ENCODE measurements around the gene IGSF9.

The IGSF9 gene

DNA sequence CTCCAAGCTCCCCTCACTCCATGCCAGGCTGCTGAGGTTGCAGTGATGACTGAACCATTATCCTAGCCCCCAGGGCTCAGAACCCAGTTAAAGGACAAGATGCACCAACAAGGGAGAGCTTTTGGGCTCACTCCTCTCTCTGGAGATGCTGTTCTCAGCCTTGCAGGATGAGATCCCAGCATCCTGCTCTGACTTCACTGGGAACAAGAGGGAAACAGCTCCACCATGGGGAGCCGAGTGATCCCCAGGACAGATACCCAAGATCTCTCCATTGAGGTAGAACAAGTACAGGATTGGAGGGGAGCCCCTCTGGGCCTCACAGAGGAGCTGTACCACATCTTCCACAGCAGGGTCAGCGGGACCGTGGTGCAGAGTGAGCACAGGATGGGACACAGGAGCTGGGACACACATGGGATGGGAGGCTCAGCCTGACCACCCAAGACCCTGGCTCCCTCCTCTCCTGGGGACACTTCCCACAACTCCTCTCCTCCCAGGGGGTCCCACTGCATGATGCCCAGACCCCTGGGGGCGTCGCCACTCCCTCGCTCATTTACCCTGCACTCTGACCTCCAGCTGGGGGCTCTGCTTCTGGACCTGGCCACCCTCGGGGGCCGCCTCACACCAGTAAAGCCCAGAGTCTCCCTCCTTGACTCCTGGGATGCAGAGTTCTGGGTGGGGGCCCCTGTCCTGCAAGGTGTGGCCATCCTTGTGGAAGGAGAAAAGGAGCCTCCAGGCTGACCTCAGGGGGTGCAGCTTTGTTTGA is 27.2 kb upstream of the IGSF9 start:
- DNase-seq (ENCODE audit: low spot score) = no peak

DNA sequence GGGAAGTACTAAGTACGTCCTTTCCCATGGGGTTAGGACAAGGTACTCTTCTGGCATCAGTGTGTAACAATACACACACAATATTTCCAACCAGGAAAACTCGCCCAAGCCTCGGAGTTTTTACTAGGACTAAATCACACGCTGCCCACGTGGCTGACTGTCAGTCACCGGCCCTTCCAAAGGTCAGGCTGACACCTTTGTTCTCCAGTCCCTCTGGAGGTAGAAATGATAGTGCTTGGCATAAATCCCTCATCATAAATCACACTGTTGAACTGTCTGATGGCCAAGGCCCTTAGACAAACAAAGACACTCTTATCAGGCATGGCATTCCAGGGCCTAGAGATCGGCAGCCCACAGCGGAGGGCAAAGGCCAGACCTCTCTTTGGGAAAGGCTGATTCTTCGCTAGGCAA is 25.5 kb upstream of the IGSF9 start:
- no peak for DNase-seq (ENCODE audit: low spot score)

DNA sequence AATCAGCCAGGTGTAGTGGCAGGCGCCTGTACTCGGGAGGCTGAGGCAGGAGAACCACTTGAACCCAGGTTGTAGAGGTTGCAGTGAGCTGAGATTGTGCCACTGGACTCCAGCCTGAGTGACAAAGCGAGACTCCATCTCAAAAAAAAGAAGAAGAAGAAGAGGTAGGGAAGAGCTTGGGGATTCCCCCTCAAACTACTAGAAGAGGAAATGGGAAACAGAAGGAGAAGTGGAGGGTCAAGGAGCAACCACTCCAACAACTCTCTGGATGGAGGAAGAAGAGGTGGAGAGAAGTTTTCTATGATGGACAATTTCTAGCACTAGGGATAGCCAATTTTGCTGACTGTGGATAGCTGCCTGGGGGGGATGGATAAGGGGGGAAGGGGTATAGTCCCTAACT is 23.5 kb upstream of the IGSF9 start:
- DNase-seq (ENCODE audit: low spot score) = no peak

DNA sequence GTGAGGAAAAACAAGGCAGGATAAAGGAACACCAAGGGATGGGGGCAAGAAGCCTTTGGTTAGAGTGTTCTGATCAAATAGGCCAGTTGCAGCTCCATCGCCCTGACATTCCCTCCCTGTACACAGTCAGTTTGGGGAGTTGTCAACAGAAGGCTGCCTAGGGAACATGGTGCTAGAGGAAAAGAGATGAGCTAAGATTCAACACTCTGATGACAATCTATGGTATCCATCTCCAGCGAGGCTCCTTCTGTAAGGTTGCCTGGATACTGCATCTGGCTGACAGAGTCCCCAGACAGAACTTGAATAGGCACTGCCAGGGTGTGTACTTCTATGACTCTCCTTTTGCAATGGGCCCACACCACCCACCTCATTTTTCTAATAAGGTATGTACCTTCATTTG is 19.9 kb upstream of the IGSF9 start:
- no peak for DNase-seq (ENCODE audit: low spot score)

DNA sequence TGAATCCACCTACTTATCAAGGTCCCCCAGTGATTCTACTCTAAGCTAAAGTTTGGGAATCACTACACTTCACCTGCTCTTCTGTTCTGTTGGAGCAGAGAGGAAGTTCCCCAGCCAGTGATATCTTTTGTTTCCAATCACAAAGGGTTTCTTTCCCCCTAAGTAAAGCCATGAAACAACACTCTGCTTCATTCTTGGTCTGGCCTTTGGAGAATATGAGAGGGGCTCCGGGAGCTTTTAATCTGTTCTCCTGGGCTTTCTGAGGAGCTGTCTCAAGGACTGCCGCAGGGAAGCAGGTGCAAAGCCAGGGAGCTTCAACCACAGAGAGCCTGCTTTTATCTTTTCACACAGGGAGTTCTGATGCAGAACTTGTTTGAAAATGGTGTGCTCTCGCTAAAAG is 18.7 kb upstream of the IGSF9 start:
- DNase-seq (ENCODE audit: low spot score) = no peak

DNA sequence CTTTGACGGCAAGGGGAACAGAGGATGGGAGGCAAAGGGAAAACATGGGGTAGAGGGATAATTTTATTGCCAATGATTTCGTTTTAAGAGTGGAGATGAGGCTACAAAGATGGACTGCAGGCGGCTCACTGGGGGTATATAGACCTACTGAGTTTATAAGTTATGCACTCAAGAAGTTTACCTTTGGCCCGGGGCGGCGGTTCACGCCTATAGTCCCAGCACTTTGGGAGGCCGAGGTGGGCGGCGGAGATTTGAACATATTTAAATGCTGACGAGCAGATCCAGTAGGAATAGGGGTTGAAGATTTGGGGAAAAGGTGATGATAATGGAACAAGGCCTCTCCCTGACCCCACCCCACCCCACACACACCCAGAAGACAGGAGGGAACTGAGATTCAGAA is 16.8 kb upstream of the IGSF9 start:
- no peak for DNase-seq (ENCODE audit: low spot score)

DNA sequence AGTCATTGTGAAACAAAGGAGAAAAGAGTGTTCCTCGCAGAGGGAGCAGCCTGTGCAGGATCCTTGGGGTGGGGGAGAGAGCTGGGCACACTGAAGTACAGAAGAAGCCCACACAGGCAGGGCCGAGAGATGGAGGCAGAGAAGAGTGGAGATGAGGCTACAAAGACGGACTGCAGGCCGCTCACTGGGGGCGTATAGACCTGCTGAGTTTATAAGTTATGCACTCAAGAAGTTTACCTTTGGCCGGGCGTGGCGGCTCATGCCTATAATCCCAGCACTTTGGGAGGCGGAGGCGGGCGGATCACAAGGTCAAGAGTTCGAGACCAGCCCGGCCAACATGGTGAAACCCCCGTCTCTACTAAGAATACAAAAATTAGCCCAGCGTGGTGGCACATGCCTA is 16.2 kb upstream of the IGSF9 start:
- DNase-seq (ENCODE audit: low spot score) = no peak

DNA sequence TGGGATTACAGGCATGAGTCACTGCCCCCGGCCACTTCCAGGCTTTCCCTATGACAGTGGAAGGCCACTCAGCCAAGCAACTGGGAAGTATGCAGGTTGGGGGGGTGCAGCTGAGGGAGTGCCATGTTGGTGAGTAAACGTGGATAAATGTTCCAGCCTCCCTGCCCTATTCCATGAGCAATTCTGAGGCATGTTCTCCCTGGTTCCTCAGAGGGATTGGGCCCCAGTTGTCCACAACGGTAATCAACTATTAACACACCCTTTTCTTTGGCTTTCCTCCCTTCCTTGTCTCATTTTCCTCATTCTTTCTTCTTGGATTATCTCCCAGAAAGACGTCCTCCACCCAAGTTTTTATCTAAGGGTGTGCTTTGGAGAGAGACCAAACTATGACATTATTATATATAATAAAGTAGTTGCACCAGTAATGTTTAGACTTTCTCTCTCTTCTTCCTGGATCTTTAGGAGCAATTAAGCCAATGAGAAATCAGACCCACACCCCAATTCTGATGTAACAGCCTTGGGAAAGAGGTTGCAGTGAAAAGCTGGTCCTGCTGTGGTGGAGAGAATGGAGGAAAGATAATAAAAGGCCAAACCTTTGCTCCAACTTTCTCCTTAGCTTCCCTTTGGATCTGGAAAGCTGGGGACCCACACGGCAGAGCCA is 15.4 kb upstream of the IGSF9 start:
- peak; percentile 3 for DNase-seq (ENCODE audit: low spot score)

DNA sequence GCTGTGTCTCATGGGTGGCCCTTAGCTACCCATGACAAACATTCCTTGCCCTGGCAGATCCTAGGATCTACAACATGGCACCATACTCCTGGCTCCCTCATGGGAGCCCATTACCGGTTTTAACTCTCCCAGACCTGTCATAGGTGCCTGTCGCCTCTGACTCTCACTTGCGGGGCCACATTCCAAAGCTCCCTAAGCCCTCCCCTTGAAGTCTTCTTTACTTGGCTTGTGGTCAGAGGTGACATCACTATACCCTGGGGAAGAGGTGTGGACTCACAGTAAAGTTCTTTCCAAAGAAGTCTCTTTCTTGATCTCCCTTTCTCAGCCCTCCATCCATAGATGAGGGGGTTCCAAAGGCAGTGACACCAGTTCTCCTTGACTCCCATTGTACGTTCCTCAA is 14.0 kb upstream of the IGSF9 start:
- DNase-seq (ENCODE audit: low spot score) = no peak

DNA sequence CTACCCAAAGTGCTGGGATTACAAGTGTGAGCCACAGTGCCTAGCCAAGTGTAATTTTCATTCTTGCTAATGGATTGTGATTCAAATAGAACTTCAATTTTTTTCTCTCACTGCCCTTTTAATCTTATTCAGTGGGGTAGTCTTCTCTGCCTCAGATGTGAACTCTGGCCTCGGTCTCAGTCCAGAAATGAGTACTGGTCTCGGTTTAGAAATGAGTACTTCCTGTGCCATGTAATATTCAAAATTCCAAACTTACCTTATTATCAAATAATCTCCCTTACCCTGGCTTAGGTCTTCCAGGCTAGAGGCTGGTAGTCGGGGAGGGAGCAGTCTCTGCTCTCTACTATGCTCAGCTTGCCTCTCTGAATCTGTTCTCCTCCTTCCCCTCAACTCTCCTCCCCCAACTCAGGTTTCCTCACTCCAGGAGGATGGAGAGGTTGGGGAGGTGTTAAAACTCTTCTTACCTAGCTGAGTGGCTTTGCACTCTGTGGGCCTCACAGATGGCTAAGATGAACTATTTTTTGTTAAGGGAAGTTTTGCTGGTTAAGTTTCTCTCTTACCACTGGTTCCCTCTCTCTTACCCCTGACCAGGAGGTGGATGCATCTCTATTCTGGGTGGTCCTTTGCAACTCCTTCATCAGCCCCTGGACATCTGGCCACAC is 13.4 kb upstream of the IGSF9 start:
- no peak for DNase-seq (ENCODE audit: low spot score)

DNA sequence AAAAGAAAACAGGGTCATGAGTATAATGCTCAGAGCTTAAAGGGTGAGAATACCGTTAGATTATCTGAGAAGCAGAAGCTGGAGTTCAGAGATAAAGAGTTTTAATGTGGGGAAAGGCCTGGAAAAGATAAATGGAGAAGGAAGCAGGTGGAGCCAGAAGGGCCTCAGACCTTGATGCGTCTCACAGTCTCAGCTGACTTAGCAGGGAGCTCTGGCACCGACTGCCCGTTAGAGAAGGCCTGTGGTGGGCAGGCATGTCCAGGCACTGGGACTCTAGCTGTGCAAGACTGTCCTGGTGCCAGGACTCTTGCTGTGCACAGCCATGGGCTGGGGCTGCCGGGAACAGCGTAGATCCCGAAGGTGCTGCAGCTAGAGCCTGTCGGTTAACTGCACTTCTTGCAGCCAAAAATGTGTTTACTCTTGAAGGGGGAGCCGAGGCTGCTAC is 12.4 kb upstream of the IGSF9 start:
- DNase-seq (ENCODE audit: low spot score) = no peak

DNA sequence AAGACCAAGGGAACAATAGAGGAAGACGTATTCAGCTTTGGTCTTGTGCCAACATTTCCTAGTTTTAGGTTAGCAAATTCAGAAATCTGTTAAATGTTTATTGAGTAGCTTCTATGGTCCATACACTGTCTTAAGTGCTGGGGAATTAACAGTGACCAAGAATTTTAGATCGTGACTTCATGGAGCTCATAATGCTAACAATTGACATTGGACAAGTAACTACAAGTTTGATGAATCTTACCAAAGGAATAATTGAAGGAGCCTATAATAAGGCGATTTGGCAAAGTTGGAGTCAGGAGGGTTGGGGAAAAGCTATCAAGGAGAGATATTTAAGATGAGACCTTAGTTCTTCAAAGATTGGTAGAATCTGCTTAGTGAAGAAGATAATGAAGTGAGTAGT is 10.0 kb upstream of the IGSF9 start:
- no peak for DNase-seq (ENCODE audit: low spot score)

DNA sequence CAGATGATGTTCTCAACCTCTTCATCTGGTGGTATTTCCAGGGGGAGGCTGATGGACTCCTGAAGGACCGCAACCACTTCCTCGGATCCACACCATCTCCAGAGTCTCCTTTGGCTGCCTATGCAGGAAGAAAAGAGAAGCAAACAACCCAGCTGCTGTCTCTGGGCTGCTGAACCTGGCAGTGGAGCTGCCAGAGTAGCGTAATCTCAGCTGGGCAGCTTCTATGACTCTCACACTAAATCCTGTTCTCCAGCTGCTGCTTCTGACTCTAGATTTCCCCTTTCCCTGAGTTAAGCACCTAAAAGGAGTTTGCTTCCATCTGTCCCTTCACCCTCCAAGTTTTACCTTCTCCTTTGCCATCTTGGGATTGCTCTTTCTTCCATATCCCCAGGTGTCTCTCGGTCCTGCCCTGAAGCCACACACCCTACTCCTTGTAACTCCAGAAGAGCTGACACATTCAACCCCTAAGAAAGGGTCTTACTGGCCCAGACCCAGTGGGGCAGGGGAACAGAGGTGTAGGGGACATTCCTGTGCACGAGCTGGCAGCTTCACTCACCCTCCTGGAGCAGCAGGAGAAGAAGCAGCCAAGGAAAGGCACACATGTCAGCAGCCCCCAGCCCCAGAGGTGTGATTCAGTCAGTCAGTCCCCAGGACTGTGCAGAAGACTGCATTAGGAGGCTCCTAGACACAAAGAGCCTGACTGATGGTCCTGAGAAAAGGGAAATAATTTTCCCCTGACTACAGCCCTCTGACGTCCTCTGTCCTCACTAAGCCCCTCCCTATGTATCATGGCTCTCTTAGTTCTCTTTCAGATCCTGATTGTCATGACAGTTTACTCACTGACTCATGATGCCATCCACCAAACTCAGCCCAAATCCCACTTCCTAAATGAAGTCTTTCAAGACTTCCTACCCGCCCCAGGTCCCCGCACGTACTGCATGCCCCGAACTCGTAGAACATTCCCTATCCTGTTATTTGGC is 8.4 kb upstream of the IGSF9 start, which contains the start of gene SLAMF9:
Gene SLAMF9, minus strand, starts transcription at position 702 of the 980 bp plus-strand sequence. Its CDS starts 100 bp downstream, at position 602.
- DNase-seq (ENCODE audit: low spot score) = peak; percentile 2

DNA sequence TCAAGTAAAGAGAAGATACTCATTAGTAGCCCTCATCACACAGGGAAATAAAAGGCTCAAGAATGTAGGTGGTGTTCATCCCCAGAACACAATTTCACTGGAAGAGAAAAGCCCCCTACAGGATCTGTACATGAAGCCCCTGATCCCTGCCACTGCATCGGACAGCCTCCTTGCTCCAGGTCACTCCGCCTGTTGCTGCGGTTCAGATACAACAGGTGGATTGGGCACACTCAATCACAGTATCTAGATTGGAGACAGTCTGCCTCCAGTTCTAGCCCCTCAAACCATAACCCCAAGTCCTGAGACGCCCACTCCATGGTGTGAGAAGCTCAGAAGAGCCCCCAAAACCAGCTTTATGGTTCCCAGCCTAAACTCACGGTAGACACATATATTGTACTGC is 7.5 kb upstream of the IGSF9 start:
- DNase-seq (ENCODE audit: low spot score) = no peak

DNA sequence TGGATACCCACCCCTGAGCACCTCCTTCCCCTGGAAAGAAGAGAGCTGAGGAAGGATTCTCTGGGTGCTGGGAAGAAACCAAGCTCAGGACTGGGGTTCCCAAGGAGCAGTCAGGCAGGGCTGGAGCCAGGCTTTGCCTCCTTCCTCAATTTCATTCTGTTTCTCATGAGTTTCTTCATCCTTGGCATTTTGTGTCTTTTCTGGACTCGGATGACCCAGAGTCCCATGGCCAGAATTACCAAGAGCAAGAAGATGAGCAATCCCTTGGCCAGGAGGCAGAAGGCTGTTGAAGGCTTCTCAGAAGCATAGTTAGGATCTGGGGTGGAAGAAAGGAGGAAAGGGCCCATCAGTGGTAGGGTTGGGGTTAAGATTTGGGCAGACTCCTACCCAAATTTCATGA is 6.1 kb upstream of the IGSF9 start:
- DNase-seq (ENCODE audit: low spot score) = no peak

DNA sequence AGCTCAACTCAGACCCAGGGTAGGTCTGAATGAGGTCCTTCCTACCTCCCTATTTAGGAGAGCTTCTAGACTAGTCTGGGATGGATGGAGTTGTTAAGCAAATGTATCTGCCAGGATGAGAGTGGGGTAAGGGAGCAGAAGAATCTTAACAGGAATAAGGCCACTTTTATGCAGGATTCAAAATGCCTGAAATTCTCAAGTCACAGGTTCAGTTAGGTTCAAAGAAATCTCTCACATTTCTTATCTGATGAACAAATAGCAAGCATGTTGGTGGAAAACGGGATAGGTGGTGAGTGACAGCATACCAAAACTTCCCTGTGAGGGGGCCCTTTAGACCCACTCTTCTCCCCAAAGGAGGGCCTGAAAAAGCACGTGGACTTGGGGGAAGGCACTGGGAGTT is 5.6 kb upstream of the IGSF9 start:
- no peak for DNase-seq (ENCODE audit: low spot score)

DNA sequence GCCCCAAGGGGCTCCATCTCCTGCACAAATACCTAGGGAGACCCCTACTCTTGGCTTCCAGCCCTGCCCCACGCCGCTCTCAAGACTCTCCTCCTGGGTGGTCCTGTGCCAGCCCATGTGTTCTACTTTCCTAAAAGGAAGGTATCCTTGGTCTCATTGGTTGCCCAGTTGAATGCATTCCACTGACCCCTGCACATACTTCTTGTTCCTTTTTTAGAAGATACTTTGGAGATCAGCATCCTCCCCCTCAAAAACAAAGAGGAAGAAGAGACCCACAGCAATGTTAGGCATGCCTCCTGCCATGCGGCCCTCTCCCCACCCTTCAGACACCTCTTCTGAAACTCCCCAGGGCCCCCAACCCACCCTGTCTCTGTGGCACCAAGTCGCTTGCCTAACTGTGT is 4.6 kb upstream of the IGSF9 start:
- no peak for DNase-seq (ENCODE audit: low spot score)

DNA sequence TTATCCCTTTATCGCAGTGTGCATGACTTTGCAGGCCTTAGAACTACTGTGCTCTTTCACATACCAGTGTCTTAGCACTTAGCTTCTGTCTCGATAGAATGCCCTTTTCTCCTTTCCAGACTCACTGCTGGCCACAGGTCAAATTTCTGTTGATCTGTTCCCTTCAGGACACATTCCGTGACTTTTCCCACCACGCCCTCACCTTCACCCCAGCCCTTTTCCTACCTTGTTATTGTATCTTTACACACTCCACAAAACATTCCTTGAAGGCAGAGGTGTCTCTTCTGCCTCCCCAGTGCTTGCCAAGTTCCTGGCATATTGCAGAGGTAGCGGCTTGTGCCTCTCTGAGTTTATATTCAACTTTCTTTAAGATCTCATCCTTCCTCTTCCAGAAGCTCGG is 3.7 kb upstream of the IGSF9 start:
- DNase-seq (ENCODE audit: low spot score) = no peak

DNA sequence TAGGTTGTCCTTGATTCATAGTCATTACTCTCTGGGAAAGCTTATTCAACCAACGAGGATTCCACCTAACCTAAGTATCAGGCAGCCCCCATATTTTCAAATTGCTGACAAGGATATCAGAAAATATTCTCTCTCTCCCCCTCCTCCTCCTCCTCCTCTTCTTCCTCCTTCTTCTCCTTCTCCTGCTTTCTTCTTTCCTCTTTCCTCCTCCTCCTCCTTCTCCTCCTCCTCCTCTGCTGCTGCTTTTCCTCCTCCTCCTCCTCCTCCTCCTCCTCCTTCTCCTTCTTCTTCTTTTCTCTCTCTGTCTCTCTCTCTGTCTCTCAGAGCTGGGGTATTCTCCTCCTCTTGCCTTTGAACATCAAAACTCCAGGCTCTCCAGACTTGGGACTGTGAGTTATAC is 2.5 kb upstream of the IGSF9 start:
- no peak for DNase-seq (ENCODE audit: low spot score)

DNA sequence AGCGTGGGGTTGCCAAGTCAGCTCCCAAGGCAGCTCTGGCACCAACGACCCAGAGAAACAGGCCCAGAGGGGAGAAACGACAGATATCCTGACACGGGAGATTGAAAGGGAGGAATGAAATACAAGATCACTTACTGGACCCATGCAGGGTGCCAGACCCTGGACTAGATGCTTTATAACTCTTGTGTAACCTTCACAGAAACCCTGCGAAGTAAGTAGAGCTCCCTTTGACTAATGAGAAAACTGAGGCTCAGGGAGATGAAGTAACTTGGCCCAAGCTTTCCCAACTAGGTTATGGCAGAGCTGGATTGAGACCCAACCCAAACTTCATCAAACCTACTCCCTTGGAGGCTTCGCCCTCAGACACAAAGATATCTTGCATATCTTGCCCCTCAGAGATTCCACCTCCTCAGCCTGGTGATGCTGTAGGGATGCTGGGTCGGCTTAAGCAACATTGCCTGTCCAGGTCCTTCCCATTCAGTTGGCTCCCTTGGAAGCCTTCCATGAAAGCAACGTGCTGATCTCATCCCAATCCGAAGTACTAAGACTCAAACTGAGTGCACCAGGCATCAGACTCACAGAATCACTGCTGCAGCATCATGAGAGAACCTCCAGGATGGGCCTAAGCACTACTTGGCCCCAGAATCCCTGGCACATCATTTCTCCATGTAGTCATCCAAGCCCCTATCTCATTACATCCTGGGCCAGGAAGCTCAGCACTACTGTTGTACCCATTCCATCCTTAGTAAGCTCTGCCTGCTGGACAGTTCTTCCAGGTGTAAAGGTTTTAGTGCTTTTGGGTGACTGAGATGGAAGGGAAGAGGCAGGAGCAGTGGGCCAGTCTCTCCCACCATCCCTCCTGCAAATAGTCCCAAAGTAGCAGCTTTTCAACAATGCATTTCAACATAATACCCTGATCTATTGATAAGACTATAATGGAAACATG is 1.1 kb upstream of the IGSF9 start:
- no peak for DNase-seq (ENCODE audit: low spot score)

Measured in RKO (cell line).